HG02852 (cell line): Measurements from ENCODE around the gene PRPSAP1.

ENCODE experiments used
- ATAC-seq: cut with Tn5 transposase; IDR thresholded peaks from one replicate; pipeline ENCODE4 v1.9.1; 2021; ENCODE audit warnings: mild to moderate bottlenecking, moderate library complexity; ENCODE audit not compliant: unreplicated experiment

The PRPSAP1 gene

GRCh38 chr17:76383546-76384221 is 30.0 kb upstream of the PRPSAP1 start:
- no peak for ATAC-seq

GRCh38 chr17:76382803-76383545 is 29.3 kb upstream of the PRPSAP1 start:
- no peak for ATAC-seq

- no peak for ATAC-seq
Observed at GRCh38 chr17:76382351-76382802, 28.7 kb upstream of the PRPSAP1 start.

- no peak for ATAC-seq
Observed at GRCh38 chr17:76381633-76382350, 28.1 kb upstream of the PRPSAP1 start.

GRCh38 chr17:76379646-76380376 is 26.1 kb upstream of the PRPSAP1 start:
- ATAC-seq, result no peak

- no peak for ATAC-seq
Observed at GRCh38 chr17:76379275-76379641, 25.5 kb upstream of the PRPSAP1 start.

GRCh38 chr17:76378548-76379274 is 25.0 kb upstream of the PRPSAP1 start:
- ATAC-seq, result no peak

GRCh38 chr17:76376318-76377133 is 22.8 kb upstream of the PRPSAP1 start:
- ATAC-seq, result no peak

GRCh38 chr17:76371656-76372628 is 18.2 kb upstream of the PRPSAP1 start:
- no peak for ATAC-seq

GRCh38 chr17:76370261-76370993 is 16.7 kb upstream of the PRPSAP1 start:
- no peak for ATAC-seq

GRCh38 chr17:76369804-76370203 is 16.1 kb upstream of the PRPSAP1 start:
- ATAC-seq, result no peak

GRCh38 chr17:76369379-76369778 is 15.7 kb upstream of the PRPSAP1 start:
- ATAC-seq, result no peak

- no peak for ATAC-seq
Observed at GRCh38 chr17:76368545-76368944, 14.8 kb upstream of the PRPSAP1 start.

- no peak for ATAC-seq
Observed at GRCh38 chr17:76367642-76368041, 13.9 kb upstream of the PRPSAP1 start.

- no peak for ATAC-seq
Observed at GRCh38 chr17:76366247-76366646, 12.5 kb upstream of the PRPSAP1 start.

- ATAC-seq, result no peak
Observed at GRCh38 chr17:76365256-76365903, 11.7 kb upstream of the PRPSAP1 start.

GRCh38 chr17:76363107-76363842 is 9.6 kb upstream of the PRPSAP1 start:
- no peak for ATAC-seq
